Activated CD8-positive, alpha-beta memory T cell treated with anti-CD3 and anti-CD28 coated beads, Interleukin-2, amount 10 ng/mL, durations not matched to agents 7 days and 5 days (primary cell): ENCODE results near the gene RNU11. TPM values are rescaled to one million over a fixed set of nuclear protein-coding genes. Genes with fewer than 3 reads are reported as not detected.
"Not testable (repeated sequence)": the region's sequence is repeated elsewhere in the genome, so short reads cannot be mapped to it uniquely, and the experiment has no call there.

ENCODE experiments used
- ATAC-seq: fragments of 150-1000 bp; cut with Tn5 transposase; one replicate; pipeline ENCODE4 v1.10.0; 2021; ENCODE audit warnings: moderate library complexity
- CTCF ChIA-PET: fragments of 350-600 bp; sonication (Branson Sonifier 250); formaldehyde crosslinking; loops from one replicate; lab custom pipeline; 2021; ENCODE audit warnings: antibody characterized with exemption; lab: Charles Lee
- DNase-seq: peaks from one replicate; pipeline ENCODE4 v3.0.0-alpha.2; 2020
- H3K27ac Mint-ChIP-seq: one replicate; pipeline ENCODE4 v1.8.0; 2021; ENCODE audit warnings: mild to moderate bottlenecking, mixed read lengths
- H3K27me3 Mint-ChIP-seq: one replicate; pipeline ENCODE4 v1.8.0; 2021; ENCODE audit warnings: mixed read lengths
- H3K36me3 Mint-ChIP-seq: one replicate; pipeline ENCODE4 v1.8.0; 2021; ENCODE audit warnings: mild to moderate bottlenecking, mixed read lengths
- H3K4me1 Mint-ChIP-seq: one replicate; pipeline ENCODE4 v1.8.0; 2021; ENCODE audit warnings: mixed read lengths
- H3K4me3 Mint-ChIP-seq: one replicate; pipeline ENCODE4 v1.8.0; 2021; ENCODE audit warnings: mild to moderate bottlenecking, moderate library complexity, mixed read lengths
- H3K9me3 Mint-ChIP-seq: one replicate; pipeline ENCODE4 v1.8.0; 2022; ENCODE audit warnings: low read depth, mixed read lengths
- total RNA-seq, 2 experiments: library from RNA; stranded (reverse); gene quantifications; one replicate each; pipeline ENCODE4 v1.2.3, GENCODE V29; 2021

RNU11 gene
- total RNA-seq, 2 experiments from 2014 or later, result not detected

GRCh38 chr1:28642847-28643635 lies 5.4 kb upstream of the RNU11 start, which contains the start of gene TAF12:
Gene TAF12 (minus strand): TSS chr1:28643067. CDS start chr1:28622081, 20,986 bp downstream.
- peak; percentile 95 for DNase-seq
- Mint-ChIP-seq H3K36me3 (peaks cover 4% of the 10 kb centered on the region), H3K4me3 (peak within 1 kb of the TSS; percentile 97), H3K27me3 (no peaks in the 10 kb centered on the region), H3K9me3 (no peaks in the 10 kb centered on the region), H3K27ac (peak within 1 kb of the TSS; percentile 94), H3K4me1 (peaks cover 49% of the 10 kb centered on the region)
- CTCF ChIA-PET, result interaction anchor here (0.8 to 3.7 kb wide), 15 partner anchors 26 to 623 kb away, joined by 3 to 31 read pairs (median 4); partner anchors contain the start of genes GMEB1, MED18, SRSF4 and YTHDF2
- ATAC-seq, result peak; percentile 89

DNA sequence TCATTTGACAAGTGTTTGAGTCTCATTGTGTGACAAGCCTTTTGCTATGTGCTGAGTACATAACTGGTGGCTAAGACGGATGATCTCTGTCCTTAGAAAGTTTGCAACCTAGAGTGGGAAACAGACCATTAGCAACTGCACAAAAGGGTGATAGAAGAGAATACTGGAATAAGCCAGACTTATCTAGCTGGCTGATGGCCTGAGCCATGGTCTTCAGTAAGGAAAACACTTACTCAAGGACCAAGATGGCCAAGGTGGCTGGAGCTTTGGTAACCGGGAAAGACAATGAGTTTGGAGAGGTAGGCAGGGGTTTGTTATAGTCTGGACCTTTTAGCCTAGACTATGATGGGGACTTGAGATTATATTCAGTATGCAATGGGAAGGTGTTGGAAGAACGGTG lies 3.9 kb upstream of the RNU11 start:
- H3K4me3 Mint-ChIP-seq, result peak overlapping the region; percentile 97
- CTCF ChIA-PET, result interaction anchor here (1.1 to 3.7 kb wide), 8 partner anchors 24 to 396 kb away, joined by 3 to 31 read pairs (median 11); partner anchors contain the start of genes GMEB1 and YTHDF2
- H3K27ac Mint-ChIP-seq, result peak overlapping the region; percentile 94
- H3K9me3 Mint-ChIP-seq, result no peaks in the 10 kb centered on the region
- ATAC-seq, result no peak
- peaks cover 4% of the 10 kb centered on the region for H3K36me3 Mint-ChIP-seq
- H3K4me1 Mint-ChIP-seq, result peaks cover 59% of the 10 kb centered on the region
- no peak for DNase-seq
- H3K27me3 Mint-ChIP-seq, result no peaks in the 10 kb centered on the region

- peaks cover 52% of the 10 kb centered on the region for H3K4me1 Mint-ChIP-seq
- DNase-seq, H3K27ac Mint-ChIP-seq, H3K27me3 Mint-ChIP-seq, ATAC-seq, H3K36me3 Mint-ChIP-seq, H3K9me3 Mint-ChIP-seq, H3K4me3 Mint-ChIP-seq: not testable (repeated sequence)
- CTCF ChIA-PET, result interaction anchor here (0.7 to 3.7 kb wide), 3 partner anchors 23 to 374 kb away, joined by 5 to 31 read pairs (median 18); partner anchors contain the start of genes GMEB1 and YTHDF2
Observed at GRCh38 chr1:28645406-28645805, 3.0 kb upstream of the RNU11 start.

GRCh38 chr1:28646040-28646439 lies 2.4 kb upstream of the RNU11 start:
- Mint-ChIP-seq H3K27me3 (no peaks in the 10 kb centered on the region), H3K4me1 (peaks cover 50% of the 10 kb centered on the region), H3K9me3 (no peaks in the 10 kb centered on the region), H3K36me3 (peaks cover 2% of the 10 kb centered on the region), H3K4me3 (no peak overlapping the region), H3K27ac (peak overlapping the region; percentile 62)
- no peak for DNase-seq
- CTCF ChIA-PET, result interaction anchor here (0.6 to 1.0 kb wide), 3 partner anchors 9 to 239 kb away, joined by 3 read pairs; partner anchors contain the start of gene GMEB1
- no peak for ATAC-seq

GRCh38 chr1:28648008-28648473 lies 359 bp upstream of the RNU11 start:
- H3K36me3 Mint-ChIP-seq, result no peaks in the 10 kb centered on the region
- DNase-seq (peak; percentile 94), ATAC-seq (peak; percentile 71)
- CTCF ChIA-PET, result interaction anchor here (1.2 to 1.5 kb wide), 3 partner anchors 18 to 89 kb away, joined by 3 to 9 read pairs (median 6); partner anchors contain the start of genes GMEB1 and YTHDF2
- H3K27ac Mint-ChIP-seq, result peak overlapping the region; percentile 100
- no peaks in the 10 kb centered on the region for H3K27me3 Mint-ChIP-seq
- peak overlapping the region; percentile 76 for H3K4me3 Mint-ChIP-seq
- H3K9me3 Mint-ChIP-seq, result no peaks in the 10 kb centered on the region
- H3K4me1 Mint-ChIP-seq, result peaks cover 37% of the 10 kb centered on the region

DNA sequence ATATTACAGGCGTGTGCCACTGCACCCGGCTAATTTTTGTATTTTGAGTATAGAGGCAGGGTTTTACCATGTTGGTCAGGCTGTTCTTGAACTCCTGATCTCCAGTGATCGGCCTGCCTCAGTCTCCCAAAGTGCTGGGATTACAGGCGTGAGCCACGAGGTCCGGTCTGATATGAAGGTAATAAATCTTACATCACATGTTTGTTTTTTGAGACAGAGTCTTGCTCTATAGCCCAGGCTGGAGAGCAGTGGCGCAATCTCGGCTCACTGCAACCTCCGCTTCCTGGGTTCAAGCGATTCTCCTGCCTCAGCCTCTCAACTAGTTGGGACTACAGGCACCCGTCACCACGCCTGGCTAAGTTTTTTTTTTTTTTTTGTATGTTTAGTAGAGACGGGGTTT lies 4.7 kb downstream of the RNU11 start:
- not testable (repeated sequence) for H3K4me1 Mint-ChIP-seq, H3K27ac Mint-ChIP-seq
- CTCF ChIA-PET, result interaction anchor here (1.0 kb wide), 1 partner anchor 83 kb away, joined by 3 read pairs; the partner anchor contains the start of gene YTHDF2

DNA sequence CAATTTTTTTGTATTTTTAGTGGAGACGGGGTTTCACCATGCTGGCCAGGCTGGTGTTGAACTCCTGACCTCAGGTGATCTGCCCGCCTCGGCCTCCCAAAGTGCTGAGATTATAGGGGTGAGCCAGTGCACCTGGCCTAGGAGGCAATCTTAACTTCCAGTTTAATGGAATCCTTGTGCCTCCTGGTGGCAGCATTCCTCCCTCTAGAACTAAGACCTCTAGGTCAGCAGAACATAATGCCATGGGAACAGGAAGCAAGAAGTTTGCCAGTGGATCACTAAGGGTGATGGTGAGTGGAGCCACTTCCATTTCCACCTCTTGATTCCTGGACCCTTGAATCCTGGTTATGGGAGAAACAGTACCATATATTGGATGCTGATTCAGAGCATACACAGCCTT lies 5.5 kb downstream of the RNU11 start:
- H3K27me3 Mint-ChIP-seq, H3K27ac Mint-ChIP-seq, CTCF ChIA-PET, ATAC-seq, DNase-seq, H3K36me3 Mint-ChIP-seq, H3K4me3 Mint-ChIP-seq, H3K9me3 Mint-ChIP-seq, H3K4me1 Mint-ChIP-seq: not testable (repeated sequence)

More for the DNA sequence above, 4.7 kb downstream of the RNU11 start:
- not testable (repeated sequence) for H3K36me3 Mint-ChIP-seq, ATAC-seq, DNase-seq, H3K27me3 Mint-ChIP-seq, H3K4me3 Mint-ChIP-seq, H3K9me3 Mint-ChIP-seq

DNA sequence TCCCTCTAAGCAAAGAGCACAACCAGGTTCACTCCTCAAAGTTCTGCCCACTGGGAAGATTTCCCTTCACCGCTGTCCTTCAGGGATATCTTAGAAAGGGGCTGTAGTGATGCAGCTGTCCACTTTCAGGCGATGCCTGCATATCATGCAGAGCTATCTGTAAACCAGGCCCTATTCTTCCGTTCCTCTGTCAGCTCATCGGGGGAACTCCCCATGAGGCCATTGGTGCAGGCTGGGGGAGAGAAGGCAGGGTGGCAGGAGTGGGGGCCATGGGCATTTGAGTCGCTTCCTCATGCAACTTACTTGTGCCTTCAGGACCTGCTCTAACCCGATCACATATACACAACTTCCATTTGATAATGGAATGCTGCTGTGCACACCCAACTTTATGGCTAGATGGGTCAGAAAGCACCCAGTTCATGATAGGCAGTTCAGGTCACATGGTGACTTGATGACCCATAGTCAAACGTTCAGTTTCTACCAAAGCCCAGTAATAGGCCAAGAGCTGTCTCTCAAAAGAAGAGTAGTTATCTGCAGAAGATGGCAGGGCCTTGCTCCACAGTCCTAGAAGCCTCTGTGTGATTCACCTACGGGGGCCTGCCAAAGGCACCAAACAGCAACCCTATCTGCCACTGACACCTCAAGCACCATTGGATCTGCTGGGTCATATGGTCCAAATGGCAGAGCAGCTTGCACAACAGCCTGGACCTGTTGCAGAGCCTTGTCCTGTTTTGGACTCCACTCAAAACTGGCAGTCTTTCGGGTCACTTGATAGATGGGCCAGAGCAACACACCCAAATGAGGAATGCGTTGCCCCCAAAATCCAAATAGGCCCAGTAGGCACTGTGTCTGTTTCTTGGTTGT lies 7.3 kb downstream of the RNU11 start:
- not testable (repeated sequence) for H3K4me3 Mint-ChIP-seq, H3K27ac Mint-ChIP-seq, ATAC-seq, H3K36me3 Mint-ChIP-seq, H3K27me3 Mint-ChIP-seq, H3K9me3 Mint-ChIP-seq, H3K4me1 Mint-ChIP-seq, DNase-seq
- CTCF ChIA-PET, result interaction anchor here (0.6 kb wide), 1 partner anchor 9 kb away, joined by 3 read pairs; no protein-coding TSS in a partner anchor

GRCh38 chr1:28656335-28656734 lies 7.9 kb downstream of the RNU11 start:
- no peak for ATAC-seq
- no peaks in the 10 kb centered on the region for H3K9me3 Mint-ChIP-seq
- H3K27ac Mint-ChIP-seq, result no peak overlapping the region
- no peaks in the 10 kb centered on the region for H3K36me3 Mint-ChIP-seq
- H3K4me3 Mint-ChIP-seq, result no peak overlapping the region
- no peaks in the 10 kb centered on the region for H3K4me1 Mint-ChIP-seq
- DNase-seq, result no peak
- no peaks in the 10 kb centered on the region for H3K27me3 Mint-ChIP-seq
- CTCF ChIA-PET, result interaction anchor here (1.8 kb wide), 1 partner anchor 221 kb away, joined by 4 read pairs; no protein-coding TSS in a partner anchor

- no peak overlapping the region for H3K27ac Mint-ChIP-seq
- DNase-seq, result no peak
- CTCF ChIA-PET, result no interaction called here
Observed at GRCh38 chr1:28663871-28664470, 15.6 kb downstream of the RNU11 start.

GRCh38 chr1:28666806-28667205 lies 18.4 kb downstream of the RNU11 start:
- H3K27ac Mint-ChIP-seq, result no peak overlapping the region
- no peak for DNase-seq
- no peaks in the 10 kb centered on the region for H3K9me3 Mint-ChIP-seq
- CTCF ChIA-PET, result interaction anchor here (1.9 kb wide), 1 partner anchor 70 kb away, joined by 9 read pairs; the partner anchor contains the start of gene YTHDF2
- no peak overlapping the region for H3K4me3 Mint-ChIP-seq
- no peak for ATAC-seq
- no peaks in the 10 kb centered on the region for H3K27me3 Mint-ChIP-seq
- H3K4me1 Mint-ChIP-seq, result peaks cover 14% of the 10 kb centered on the region
- peaks cover 4% of the 10 kb centered on the region for H3K36me3 Mint-ChIP-seq

More at GRCh38 chr1:28663871-28664470, 15.6 kb downstream of the RNU11 start:
- H3K36me3 Mint-ChIP-seq, result no peaks in the 10 kb centered on the region
- ATAC-seq, result no peak
- H3K27me3 Mint-ChIP-seq, result no peaks in the 10 kb centered on the region
- no peaks in the 10 kb centered on the region for H3K9me3 Mint-ChIP-seq
- no peak overlapping the region for H3K4me3 Mint-ChIP-seq
- peaks cover 9% of the 10 kb centered on the region for H3K4me1 Mint-ChIP-seq

GRCh38 chr1:28668191-28668955 lies 20.0 kb downstream of the RNU11 start, which contains the start of gene GMEB1:
Gene GMEB1 (plus strand): TSS chr1:28668784. CDS start chr1:28683613, 14,829 bp downstream.
- peak; percentile 92 for DNase-seq
- CTCF ChIA-PET, result interaction anchor here (0.7 to 2.7 kb wide), 9 partner anchors 20 to 420 kb away, joined by 3 to 29 read pairs (median 3); partner anchors contain the start of genes RNU11, TAF12 and YTHDF2
- peak; percentile 75 for ATAC-seq
- H3K27ac Mint-ChIP-seq, result peak within 1 kb of the TSS; percentile 99
- H3K36me3 Mint-ChIP-seq, result peaks cover 6% of the 10 kb centered on the region
- H3K27me3 Mint-ChIP-seq, result no peaks in the 10 kb centered on the region
- H3K4me3 Mint-ChIP-seq, result peak within 1 kb of the TSS; percentile 95
- peaks cover 14% of the 10 kb centered on the region for H3K4me1 Mint-ChIP-seq
- no peaks in the 10 kb centered on the region for H3K9me3 Mint-ChIP-seq
